Testis (tissue), 3 donors: ENCODE results near the gene MRPL10. TPM values are rescaled to one million over a fixed set of nuclear protein-coding genes. Genes with fewer than 3 reads are reported as not detected.

Source experiments
- DNase-seq: peaks from one replicate; pipeline ENCODE4 v3.0.0-alpha.2; 2019
- H3K27ac ChIP-seq, 2 donors: fragments of 200-600 bp; sonication (generic); one replicate each; pipeline ENCODE4 v1.5.1; 2019
- H3K27me3 ChIP-seq: fragments of 200-600 bp; sonication (generic); one replicate; pipeline ENCODE4 v1.5.1; 2019
- H3K36me3 ChIP-seq: fragments of 200-600 bp; sonication (generic); one replicate; pipeline ENCODE4 v1.5.1; 2017; ENCODE audit warnings: low read depth; ENCODE audit errors: missing control alignments
- H3K4me1 ChIP-seq: fragments of 200-600 bp; sonication (generic); one replicate; pipeline ENCODE4 v1.5.1; 2019
- H3K4me3 ChIP-seq, 2 donors: fragments of 200-600 bp; sonication (generic); one replicate each; pipeline ENCODE4 v1.5.1; 2017 to 2019
- H3K9me3 ChIP-seq: fragments of 200-600 bp; sonication (generic); one replicate; pipeline ENCODE4 v1.5.1; 2017
- POLR2A ChIP-seq: fragments of 450-650 bp; IDR thresholded peaks from one replicate; pipeline ENCODE4 v1.6.1; 2017; ENCODE audit warnings: antibody characterized with exemption, mild to moderate bottlenecking, moderate library complexity
- WGBS, 2 donors: methylation state at CpG; one replicate each; pipeline ENCODE4 v1.1.5; 2018; 5-methylcytosine and 5-hydroxymethylcytosine counted together
- intact Hi-C: fragments of 100-400 bp; cut with DNase I; formaldehyde crosslinking; loops from one replicate; pipeline ENCODE4 v1.15.1; 2023; ENCODE audit warnings: low total_unique reads
- polyA plus RNA-seq: library from polyadenylated mRNA; stranded (reverse); fragments of 350-450 nt; fragmentation: Illumina TruSeq; extraction: RNeasy Lipid Tissue Mini Kit (QIAGEN cat#74804); gene quantifications from one replicate; pipeline ENCODE4 v1.2.3, GENCODE V29; 2014; ENCODE audit warnings: low read depth, low replicate concordance; ENCODE audit not compliant: insufficient read depth
- total RNA-seq, 2 donors: library from RNA; depleted of rRNA; stranded (reverse); fragments of >200 nt; gene quantifications; one replicate each; pipeline ENCODE4 v1.2.3, GENCODE V29; 2016
- TF ChIP-seq, protein P1 (sequence below), 3 experiments: fragments of 450-650 bp in 2 of 3; fragments of 200-600 bp in 1 of 3; sonication (generic) in 1 of 3; IDR thresholded peaks; one replicate each; pipeline ENCODE4 v1.5.1; 2016 to 2019; ENCODE audit warnings: antibody characterized with exemption in 3 of 3, mild to moderate bottlenecking in 2 of 3, moderate library complexity in 1 of 3

MRPL10 gene
- total and polyA plus RNA-seq, 3 donors from 2014 or later: 47.1 to 51.5 (median 47.4) TPM

DNA sequence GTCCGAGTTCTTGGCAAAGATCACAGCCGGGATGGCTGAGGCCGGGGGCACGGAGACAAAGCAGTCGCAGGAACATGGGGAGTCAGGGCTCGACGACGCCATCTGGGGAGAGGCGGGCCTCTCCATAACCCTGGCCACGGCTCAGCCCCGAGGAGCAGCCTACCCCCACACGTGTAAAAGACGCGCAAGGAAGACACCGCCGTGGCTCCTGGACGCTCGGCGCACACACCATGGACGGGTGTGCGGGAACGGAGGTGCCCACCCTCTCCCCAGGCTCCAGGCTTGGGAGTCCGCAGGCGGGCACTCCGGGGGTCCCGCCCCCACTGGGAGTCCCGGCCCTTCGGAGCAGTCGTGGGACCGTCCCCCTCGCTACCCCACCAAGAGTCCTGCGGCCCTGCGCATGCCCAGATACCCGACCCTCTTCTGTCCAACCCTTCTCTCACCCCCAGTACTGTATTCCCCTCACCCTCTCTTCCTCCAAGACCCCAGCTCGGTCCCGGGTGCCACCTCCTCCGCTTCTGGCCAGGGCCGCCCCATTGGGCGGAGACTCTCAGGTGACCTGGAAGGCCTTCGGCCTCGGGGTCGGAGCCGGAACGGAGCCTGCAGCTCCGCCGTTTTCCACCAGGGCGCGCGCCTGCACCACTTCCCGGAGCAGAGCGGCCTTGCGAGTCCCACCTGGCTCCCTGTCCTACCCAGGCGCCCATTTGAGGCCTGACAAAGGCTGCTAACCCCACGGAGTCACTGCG is 9.6 kb upstream of the MRPL10 start, which contains the start of gene SCRN2:
SCRN2 (minus strand) TSS at position 532 of the 746 bp plus-strand sequence; CDS start at position 102, 430 bp downstream.
- H3K4me1 ChIP-seq: peaks cover 18% of the 10 kb centered on the region
- no peaks in the 10 kb centered on the region for H3K9me3 ChIP-seq
- intact Hi-C loops: loop anchor here (5.0 kb wide), 1 partner anchor 46 kb away; no protein-coding TSS in a partner anchor
- no peaks in the 10 kb centered on the region for H3K27me3 ChIP-seq
- 0% methylated on average over 8 to 32 of the region's 55 CpGs for WGBS, 2 donors
- DNase-seq: peak; percentile 92
- TF ChIP-seq, protein P1, sequence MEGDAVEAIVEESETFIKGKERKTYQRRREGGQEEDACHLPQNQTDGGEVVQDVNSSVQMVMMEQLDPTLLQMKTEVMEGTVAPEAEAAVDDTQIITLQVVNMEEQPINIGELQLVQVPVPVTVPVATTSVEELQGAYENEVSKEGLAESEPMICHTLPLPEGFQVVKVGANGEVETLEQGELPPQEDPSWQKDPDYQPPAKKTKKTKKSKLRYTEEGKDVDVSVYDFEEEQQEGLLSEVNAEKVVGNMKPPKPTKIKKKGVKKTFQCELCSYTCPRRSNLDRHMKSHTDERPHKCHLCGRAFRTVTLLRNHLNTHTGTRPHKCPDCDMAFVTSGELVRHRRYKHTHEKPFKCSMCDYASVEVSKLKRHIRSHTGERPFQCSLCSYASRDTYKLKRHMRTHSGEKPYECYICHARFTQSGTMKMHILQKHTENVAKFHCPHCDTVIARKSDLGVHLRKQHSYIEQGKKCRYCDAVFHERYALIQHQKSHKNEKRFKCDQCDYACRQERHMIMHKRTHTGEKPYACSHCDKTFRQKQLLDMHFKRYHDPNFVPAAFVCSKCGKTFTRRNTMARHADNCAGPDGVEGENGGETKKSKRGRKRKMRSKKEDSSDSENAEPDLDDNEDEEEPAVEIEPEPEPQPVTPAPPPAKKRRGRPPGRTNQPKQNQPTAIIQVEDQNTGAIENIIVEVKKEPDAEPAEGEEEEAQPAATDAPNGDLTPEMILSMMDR (IDR thresholded peaks at IDR 0.05): peak; percentile 94 to 98 (median 95)
- TF ChIP-seq POLR2A: no peak
- H3K4me3 ChIP-seq: peak within 1 kb of the TSS; percentile 73 to 76
- H3K36me3 ChIP-seq: no peaks in the 10 kb centered on the region
- peak within 1 kb of the TSS; percentile 60 to 66 for H3K27ac ChIP-seq

DNA sequence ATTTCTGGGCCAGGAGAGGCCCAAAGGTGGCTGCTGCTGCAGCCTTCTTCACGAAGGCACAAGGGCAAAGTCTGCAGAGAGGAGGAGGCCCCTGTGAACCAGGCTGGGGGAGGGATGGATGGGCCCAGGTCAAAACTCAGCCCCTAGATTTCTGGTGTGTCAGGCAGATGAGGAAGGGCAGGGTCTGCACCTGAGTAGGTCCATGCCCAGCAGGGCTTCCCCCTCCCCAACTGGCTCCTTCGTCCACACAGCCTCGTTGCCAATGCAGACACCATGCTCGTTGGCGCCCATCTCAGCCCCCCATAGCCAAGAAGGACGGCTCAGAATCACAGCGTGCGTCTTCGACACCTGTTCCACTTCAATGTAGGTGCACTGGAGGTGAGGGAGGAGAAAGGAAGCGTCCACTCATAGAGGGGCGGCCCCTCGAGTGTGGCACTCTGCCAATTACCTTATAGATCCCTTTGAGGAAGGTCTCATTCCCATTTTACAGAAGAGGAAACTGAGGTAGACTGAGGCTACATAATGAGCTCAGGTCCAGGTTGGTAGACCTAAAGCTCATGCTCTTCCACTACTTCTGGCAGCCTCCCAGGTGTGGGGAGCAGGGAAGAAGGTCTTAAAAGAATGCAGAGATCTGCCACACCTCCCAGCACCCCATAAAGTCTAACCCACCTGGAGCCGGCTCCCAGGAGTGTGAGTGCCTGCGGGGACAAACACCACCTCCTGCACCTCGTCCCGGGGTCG is 8.8 kb upstream of the MRPL10 start:
- Histone ChIP-seq H3K9me3 (no peaks in the 10 kb centered on the region), H3K36me3 (no peaks in the 10 kb centered on the region), H3K27me3 (no peaks in the 10 kb centered on the region), H3K4me3 (peak overlapping the region; percentile 73 to 76), H3K4me1 (peaks cover 18% of the 10 kb centered on the region), H3K27ac (peak overlapping the region; percentile 60 to 66)
- WGBS, 2 donors: 27 to 51% methylated on average over 7 to 14 of the region's 17 CpGs
- TF ChIP-seq, protein P1 (IDR thresholded peaks at IDR 0.05): no peak
- TF ChIP-seq POLR2A: no peak
- DNase-seq: no peak
- intact Hi-C loops: loop anchor here (5.0 kb wide), 1 partner anchor 47 kb away; no protein-coding TSS in a partner anchor

DNA sequence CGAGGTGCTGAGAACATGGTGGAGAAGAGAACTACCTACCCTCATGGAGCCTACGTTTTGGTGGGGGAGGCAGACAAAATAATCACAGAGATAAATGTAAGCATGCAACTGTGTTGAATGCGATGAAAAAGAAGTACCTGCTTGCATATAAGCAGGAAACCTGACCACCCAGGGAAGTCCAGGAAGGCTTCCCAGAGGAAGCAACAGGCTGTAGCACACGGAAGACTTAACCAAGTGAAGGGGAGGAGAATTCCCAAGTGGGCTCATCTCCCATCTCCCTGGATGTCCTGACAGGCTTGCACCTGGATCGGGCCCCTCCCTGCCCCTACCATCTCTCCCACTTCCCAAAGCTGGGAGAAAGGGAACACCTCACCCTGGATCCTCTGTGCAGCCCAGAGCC is 7.7 kb upstream of the MRPL10 start:
- DNase-seq: no peak
- no peaks in the 10 kb centered on the region for H3K27me3 ChIP-seq
- H3K4me1 ChIP-seq: peaks cover 18% of the 10 kb centered on the region
- no peaks in the 10 kb centered on the region for H3K9me3 ChIP-seq
- intact Hi-C loops: no loop called here
- 89 to 90% methylated on average over 5 of the region's 5 CpGs for WGBS, 2 donors
- H3K27ac ChIP-seq: no peak overlapping the region
- no peak overlapping the region for H3K4me3 ChIP-seq
- H3K36me3 ChIP-seq: no peaks in the 10 kb centered on the region
- no peak for TF ChIP-seq POLR2A
- TF ChIP-seq, protein P1 (IDR thresholded peaks at IDR 0.05): no peak

DNA sequence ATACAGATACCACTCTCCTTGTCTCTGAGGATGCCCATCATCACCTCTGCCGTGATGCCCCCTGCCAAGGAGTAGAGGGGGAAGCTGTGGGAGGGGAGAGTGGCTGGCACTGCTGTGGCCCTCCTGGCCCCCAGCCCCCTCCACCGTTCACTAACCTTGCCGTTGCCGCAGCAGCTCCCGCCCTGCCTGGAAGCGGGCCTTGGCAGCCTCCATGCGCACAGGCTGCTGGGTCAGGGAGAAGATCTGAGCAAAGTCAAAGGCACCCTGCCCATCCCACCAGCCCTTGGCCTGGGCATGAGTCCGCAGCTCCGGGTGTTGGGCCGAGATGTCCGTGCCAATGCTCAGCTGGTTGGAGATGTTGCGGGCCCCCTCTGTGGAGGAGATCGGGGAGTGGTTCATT is 7.3 kb upstream of the MRPL10 start:
- Histone ChIP-seq H3K36me3 (no peaks in the 10 kb centered on the region), H3K27ac (no peak overlapping the region), H3K4me1 (peaks cover 18% of the 10 kb centered on the region), H3K4me3 (no peak overlapping the region), H3K9me3 (no peaks in the 10 kb centered on the region), H3K27me3 (no peaks in the 10 kb centered on the region)
- no peak for DNase-seq
- intact Hi-C loops: no loop called here
- WGBS, 2 donors: 91 to 95% methylated on average over 10 to 13 of the region's 13 CpGs
- TF ChIP-seq, protein P1 (IDR thresholded peaks at IDR 0.05): no peak
- TF ChIP-seq POLR2A: no peak
